HG02970 (cell line): Measurements from ENCODE around the gene PRKG2.
"Not testable (repeated sequence)": the region's sequence is repeated elsewhere in the genome, so short reads cannot be mapped to it uniquely, and the experiment has no call there.

Source experiments
- ATAC-seq: cut with Tn5 transposase; IDR thresholded peaks from one replicate; pipeline ENCODE4 v1.9.1; 2021; ENCODE audit warnings: mild to moderate bottlenecking, moderate library complexity, moderate number of reproducible peaks; ENCODE audit not compliant: unreplicated experiment, low FRiP score

Gene PRKG2, protein sequence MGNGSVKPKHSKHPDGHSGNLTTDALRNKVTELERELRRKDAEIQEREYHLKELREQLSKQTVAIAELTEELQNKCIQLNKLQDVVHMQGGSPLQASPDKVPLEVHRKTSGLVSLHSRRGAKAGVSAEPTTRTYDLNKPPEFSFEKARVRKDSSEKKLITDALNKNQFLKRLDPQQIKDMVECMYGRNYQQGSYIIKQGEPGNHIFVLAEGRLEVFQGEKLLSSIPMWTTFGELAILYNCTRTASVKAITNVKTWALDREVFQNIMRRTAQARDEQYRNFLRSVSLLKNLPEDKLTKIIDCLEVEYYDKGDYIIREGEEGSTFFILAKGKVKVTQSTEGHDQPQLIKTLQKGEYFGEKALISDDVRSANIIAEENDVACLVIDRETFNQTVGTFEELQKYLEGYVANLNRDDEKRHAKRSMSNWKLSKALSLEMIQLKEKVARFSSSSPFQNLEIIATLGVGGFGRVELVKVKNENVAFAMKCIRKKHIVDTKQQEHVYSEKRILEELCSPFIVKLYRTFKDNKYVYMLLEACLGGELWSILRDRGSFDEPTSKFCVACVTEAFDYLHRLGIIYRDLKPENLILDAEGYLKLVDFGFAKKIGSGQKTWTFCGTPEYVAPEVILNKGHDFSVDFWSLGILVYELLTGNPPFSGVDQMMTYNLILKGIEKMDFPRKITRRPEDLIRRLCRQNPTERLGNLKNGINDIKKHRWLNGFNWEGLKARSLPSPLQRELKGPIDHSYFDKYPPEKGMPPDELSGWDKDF

DNA sequence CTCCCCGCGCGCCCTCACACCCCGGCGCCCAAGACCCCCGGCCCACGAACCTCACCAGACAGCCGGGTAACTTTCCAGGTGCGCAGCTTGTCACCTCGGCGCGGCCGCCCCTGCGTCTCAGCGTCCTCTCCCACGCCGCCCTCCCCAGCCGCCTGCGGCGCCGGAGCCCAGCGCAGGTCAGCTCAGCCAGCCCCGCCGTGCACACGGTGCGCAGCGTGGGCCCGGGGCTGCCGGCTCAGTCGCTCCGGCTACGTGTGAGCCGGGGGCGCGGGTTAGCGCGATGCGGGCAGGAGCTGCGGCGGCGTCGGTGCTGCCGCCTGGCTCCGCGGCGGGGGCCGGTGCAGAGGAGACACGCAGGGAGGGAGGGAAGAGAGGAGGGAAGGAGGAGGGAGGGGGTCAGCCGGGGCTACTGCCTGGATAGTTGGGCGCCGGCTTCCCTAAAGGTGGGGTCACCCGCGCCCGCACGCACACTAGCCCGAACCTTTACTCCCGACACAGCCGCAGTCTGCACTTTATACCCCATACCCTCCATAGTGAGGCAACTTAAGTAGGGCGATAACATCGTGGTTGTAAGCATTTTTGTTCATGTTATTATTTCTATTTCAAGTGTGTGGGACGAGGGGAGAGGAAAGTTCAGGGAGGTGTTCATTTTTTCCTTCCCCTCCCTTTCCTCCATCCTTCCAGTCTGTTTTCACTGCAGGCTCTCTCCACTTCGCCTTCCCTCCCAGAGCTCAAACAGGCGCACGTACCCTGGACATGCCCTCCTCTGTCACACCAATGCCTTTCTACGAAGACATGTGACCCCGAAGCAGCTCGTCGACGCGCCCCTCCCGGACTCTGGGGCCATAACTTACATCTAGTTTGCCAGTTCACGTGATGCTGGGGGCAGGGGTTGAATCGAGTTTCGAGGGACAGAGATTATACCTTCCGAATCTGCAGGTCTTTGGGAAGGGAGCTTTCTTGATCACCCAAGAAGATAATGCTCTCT is at the start of gene PRKG2:
TSS of gene PRKG2 (minus strand) at position 342 of the 988 bp plus-strand sequence. CDS start 10,175 bp downstream, outside the sequence.
- no peak for ATAC-seq

DNA sequence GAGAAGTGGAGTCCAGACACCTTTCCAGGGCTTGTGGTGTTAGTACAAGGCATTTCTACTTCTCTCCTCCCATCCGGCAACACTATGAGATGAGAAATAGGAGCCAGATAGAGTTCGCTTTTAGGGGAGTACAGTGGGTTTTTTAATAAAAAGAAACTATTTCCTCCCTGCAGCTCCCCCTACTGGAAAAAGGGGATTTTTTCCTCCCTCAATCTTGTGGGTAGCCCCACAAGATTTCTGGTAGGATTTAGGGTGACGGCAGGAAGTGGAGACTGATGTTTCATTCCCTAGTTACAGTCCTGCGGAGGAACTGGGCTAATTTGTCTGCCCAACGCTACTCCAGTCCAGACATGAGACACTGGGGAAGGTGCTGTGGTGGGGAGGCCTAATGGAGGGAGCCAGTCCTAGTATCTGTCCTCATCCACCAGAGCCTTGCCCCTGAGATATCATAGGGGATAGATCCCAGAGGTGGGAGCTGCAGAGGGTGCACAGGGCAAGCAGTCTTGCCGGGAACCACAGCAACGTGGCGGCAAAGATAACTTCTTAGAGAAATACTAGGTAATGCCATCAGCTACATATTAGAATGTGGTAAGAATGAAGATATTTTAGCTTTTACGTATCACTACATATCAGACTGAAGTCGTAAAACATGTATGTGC is 45.5 kb upstream of the PRKG2 start:
- no peak for ATAC-seq

DNA sequence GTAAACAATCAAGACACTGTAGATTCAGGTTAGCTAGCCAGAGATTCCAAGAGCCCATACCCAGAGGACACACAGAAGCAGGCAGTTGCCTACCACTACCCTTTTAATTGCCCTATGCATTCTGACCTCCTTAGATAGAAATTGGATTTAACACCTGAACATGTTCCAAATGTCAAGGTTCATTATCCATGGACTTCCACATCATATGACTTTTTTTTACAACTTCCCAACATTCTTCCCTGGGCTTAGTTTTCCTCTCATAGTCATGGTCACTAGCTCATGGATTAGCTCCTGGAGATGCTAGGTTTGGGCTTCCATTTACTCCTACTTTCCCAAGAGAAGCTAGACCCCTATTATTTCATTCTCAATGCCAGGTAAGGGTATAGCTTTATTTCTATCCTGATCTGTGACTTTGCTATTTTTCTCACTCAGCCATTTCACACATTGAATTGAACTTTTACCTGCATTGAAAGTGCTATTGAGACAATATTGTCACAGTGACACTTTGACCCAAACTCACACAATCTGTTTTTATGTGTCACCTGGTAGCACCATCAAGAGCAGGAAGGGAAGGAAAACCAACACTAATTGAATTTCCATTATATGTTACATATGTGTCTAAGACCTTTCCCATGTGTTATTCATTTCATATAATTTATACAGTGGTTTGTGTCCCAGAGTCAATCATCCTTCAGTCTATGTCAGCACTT is 44.0 kb upstream of the PRKG2 start:
- ATAC-seq: no peak

DNA sequence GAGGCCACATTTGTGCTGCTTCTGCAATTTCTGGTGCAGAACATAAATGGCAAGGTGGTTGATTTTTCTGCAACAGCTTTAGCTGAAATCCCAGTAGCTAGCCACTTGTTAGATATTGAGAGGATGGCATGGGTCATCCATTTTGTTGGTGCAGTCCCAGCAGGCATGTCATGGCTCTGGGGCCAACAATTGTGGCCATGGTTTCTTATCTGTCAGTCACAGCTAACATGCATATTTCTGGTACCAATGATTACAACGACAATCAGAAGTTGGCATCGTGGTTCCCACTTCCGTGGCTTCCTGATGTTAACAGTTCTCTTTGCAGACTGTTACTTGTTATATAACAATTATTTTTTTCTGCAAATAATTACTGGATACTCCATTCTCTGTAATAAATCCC is 42.8 kb upstream of the PRKG2 start:
- no peak for ATAC-seq

DNA sequence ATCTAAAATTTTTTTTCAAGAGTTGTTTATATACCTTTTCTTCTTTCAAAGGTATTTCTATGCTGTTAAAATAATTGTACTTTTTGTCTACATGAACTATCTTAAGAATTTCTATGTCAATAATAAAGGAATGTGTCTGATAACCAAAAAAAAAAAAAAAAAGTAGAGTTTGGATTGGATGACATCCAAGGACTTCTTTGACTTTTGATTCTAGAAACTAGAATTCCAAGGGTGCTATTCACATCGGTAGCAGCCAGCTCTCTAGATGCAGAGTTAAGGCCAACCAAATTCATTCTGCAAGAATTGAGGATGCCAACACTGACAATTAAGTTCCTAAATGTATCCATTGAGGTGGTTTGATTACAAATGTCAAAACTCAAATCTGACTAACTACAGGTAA is 42.0 kb upstream of the PRKG2 start:
- no peak for ATAC-seq

DNA sequence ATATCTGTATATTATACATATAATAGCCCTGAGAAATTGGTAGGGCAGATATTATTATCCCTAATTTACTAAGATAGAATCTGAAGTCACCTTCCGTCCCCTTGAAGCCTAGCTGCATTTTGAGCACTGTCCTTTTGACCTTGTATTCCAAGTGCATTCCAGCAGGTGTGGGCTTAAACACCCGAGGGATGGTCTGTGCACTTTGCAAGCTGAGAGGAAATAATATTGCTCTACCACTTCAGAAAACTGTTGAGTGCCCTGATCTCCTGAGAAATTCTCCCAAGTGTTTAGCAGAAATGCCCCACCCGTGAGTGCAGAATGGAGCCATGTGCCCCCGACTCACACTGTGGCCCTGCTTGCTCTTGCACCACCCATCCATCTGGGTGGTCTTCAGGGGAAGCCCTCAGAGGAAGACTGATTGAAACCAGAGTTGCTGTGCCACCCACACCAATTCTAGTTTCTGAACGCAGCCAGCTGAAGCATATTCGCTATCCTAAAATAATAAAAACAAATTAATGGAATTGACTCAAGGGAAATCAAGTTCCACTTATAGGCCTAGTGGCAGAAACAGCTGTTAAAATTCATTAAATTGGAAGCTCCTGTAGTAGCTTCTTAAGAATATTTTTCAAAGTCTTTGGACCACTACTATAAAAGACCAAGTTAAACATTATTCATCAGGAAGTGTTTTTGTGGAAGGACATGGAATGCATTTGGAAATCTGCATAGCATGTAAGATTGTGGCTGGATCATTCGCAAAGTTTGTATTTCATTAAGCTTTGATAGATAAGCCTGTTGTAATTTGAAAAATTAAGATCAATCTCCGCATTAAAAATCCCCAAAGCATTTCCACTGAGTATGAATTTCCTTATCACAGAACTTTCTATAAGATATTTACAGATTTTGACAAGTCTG is 41.3 kb upstream of the PRKG2 start:
- no peak for ATAC-seq

DNA sequence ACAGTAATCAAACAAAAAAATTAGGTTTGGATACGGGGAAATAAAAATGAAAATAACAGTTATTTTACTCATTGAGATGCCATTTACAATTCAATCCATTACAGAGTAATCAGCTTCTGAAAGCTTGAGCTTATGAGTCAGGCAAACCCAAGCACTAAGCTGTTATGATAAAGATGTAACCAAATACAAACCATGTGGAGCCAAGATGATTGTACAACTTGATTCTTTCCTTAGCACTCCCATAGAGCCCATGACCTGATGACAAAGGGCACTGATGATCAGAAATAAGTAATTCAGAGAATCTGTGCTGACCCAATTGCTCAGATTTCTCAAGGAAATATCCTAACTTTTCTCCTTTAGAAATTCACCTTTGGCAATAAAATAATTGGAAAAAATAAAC is 40.5 kb upstream of the PRKG2 start:
- no peak for ATAC-seq

DNA sequence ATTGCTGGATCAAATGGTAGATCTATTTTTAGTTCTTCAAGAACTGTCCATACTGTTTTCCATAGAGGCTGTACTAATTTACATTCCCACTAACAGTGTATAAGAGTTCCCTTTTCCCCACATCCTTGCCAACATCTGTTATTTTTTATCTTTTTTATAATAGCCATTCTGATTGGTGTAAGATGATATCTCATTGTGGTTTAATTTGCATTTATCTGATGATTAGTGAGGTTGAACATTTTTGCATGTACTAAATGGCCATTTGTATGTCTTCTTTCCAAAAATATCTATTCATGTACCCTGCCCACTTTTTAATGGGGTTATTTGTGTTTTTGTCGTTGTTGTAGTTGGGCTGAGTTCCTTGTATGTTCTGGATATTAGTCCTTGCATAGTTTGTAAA is 35.4 kb upstream of the PRKG2 start:
- no peak for ATAC-seq

DNA sequence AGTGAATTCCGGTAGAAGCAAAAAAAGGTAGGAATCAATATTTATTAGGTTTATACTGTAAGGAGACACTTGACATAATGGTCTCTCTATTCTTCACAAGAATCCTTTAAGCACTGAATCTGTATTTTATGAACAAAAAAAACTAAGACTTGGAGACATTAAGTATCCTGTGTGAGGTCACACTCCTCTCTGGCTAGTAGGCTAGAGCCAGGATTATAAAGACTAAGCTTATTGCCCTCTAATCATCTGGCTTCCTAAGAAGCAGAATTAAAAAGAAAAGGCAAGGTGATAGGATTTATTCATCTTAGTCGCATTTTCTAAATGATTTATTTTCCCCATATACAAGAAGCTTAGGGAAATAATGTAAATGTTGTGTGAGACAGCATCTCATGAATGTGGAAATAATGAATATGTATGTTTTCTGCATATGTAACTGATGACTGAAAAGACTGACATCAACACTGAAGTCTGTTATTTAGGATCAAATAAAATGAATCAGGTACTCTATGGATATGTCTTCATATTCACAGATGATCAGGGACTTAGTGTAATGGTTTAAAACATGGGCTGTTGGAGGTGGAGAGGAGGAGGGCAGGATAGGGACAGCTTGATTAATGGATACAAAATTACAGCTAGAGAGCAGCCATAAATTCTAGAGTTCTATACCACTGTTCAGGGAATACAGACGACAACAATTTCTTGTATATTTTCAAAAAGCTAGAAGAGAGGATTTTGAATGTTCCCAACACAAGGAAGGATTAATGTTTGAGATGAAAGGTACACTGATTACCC is 30.4 kb upstream of the PRKG2 start:
- no peak for ATAC-seq

DNA sequence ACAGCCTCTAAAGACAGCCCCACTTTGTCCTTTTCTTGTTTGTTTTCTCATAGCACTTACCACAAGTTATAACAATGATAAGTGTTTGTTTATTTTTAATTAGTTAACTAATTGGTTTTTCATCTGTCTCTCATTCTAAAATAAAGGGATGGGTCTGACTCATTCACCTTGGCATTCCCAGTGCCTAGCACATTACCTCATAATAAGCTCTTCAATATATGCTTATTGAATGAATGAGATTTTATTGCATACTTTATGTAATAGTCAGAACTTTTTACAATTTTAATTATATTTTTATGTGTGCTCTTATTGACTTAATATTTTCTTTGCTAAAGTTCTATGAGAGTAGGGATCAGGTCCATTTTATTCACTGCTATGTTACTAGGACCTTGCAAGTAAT is 22.8 kb upstream of the PRKG2 start:
- no peak for ATAC-seq

DNA sequence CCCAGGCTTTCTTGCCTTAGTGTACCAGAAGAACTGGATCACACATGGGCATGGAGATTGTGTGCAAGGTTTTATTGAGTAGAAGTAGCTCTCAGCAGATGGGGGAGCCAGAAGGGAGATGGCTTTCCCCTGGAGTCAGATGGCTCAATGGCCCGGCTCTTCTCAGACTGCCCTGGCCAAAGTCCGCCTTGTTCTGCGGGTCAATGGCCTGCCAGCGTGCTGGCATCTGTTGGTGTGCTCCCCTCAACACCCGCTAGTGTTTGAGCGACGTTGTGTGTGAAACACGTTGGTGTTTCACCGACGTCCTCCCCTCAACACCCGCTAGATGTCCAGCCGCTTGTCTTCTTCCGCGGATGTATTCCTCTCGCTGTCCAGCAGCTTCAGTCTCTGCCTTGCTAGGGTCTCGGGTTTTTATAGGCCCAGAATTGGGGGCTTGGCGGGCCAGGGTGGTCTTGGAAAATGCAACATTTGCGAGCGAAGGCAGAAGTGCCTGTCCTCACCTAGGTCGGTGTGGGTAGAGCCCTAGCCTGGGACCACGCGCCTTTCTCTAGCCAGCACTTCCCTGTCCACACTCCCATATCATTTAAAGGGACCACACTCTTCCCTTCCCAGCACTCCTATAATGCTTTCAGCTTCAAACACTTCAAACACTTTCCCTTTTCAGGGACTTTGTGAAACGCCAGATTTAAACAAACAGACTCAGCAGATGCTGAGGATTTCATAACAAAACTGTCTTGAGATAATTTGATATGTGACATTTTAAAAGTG is 21.1 kb upstream of the PRKG2 start:
- no peak for ATAC-seq

DNA sequence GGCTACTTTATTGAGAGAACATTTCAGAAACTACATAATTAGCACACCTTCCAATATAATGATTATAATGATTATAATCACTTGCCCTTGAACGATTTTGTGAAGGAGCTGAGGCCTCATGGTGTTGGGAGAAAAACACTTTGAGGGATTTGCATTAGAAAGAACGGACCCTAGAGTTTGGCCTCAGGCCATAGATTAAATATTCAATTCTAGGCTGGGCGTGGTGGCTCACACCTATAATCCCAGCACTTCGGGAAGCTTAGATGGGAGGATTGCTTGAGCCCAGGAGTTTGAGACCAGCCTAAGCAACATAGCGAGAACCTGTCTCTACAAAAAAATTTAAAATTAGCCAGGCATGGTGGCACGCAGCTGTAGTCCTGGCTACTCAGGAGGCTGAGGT is 12.9 kb upstream of the PRKG2 start:
- ATAC-seq: no peak

DNA sequence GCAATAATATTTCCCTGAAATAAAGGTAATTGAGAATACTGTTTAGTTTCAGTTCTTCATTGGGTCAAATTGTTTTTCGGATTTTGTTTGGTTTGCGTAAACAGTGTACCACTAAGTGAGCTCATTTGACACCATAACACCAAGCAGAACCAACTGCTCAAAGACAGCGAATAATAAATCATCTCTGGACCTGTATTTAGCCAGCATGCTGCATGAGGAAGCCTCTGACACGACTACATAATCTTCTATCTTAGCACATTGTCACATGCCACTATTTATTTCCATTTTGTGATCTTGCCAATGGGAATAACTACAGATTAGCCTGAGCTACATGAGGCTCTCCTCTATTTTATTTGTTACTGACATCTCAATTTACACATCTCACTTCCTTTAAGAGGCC is 12.1 kb upstream of the PRKG2 start:
- no peak for ATAC-seq

DNA sequence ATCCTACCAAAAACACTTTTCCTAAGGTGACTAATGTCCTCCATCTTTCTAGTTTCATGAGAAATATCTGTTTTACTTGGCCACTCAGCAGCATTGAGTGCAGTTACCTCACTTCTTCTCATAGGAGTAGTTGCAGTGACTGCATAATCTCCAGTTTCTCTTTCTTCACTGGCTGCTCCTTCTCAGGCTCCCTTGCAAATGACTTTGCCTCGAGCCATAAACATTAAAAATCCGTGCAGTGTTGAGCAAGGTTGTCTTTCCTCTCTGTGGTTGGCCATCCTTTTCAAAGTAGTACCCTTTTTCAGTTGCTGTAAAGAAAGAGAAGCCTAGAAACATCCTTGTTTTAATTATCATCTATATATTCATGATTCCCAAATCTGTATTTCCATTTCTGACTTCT is 10.2 kb upstream of the PRKG2 start:
- no peak for ATAC-seq

DNA sequence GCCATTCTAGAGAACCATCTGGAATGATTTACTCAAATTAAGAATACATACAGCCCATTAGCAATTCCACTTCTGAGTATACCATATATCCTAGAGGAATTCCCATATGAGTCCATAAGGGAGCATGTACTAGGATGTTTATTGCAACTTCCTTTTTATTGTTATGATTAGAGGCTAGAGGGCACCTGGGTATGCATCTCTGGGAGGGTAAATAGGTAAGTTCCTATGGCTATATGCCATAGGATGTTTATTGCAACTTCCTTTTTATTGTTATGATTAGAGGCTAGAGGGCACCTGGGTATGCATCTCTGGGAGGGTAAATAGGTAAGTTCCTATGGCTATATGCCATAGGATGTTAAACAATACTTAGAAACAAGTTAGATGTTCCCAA is 7.1 kb upstream of the PRKG2 start:
- ATAC-seq: not testable (repeated sequence)

DNA sequence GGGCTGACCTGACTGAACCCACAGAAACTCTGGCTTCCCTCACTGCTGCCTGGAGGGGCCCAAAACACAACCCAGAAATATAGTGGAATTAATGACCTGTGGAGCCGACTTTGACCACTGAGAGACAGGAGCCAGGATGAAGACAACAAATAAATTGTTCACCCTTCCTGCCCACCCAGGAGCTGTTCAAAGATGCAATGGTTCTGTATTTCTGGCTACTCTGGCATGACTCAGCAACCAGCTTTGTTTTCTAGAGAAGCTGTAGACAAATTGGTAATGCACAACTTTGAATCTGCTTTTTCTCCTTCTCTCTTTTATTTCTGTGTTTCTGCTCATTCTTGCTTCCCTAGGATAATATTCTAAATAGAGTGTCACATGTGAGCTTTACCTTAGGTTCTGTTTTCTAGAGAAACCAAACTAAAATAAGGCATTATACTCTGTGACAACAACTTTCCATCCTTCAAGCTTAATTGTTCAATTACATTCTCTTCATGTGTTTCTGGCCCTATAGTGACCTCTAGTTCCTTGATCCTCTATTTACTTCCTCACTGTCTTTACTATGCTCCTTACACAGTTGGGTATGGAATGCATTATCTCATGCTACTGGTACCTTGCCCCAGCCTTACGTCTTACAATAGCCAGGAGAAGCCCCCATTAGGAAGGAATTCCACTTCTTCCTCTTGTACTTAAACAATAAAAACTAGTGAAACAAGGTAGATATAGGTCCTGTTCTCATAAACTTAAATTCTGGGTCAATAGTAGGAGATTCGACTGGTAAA is 6.5 kb upstream of the PRKG2 start:
- ATAC-seq: no peak
